Neutrophil (primary cell): ENCODE data around the gene SSTR3.

ENCODE experiments used
- H3K27ac ChIP-seq: fragments of 200-600 bp; sonication (generic); 2 replicates; pipeline ENCODE4 v1.5.1; 2016; ENCODE audit warnings: mild to moderate bottlenecking, moderate library complexity
- H3K27me3 ChIP-seq: fragments of 200-600 bp; sonication (generic); 2 replicates; pipeline ENCODE4 v1.6.0; 2016; ENCODE audit warnings: mild to moderate bottlenecking
- H3K36me3 ChIP-seq: fragments of 200-600 bp; sonication (generic); 2 replicates; pipeline ENCODE4 v1.5.1; 2017
- H3K4me1 ChIP-seq, 2 experiments: fragments of 200-600 bp in 1 of 2; sonication (generic) in 1 of 2; 1 replicate in 1 of 2; 2 replicates in 1 of 2; pipeline versions ENCODE4 v1.5.1 to v1.6.1; 2013 to 2016; ENCODE audit warnings: low read depth in 1 of 2, low read length in 1 of 2, mild to moderate bottlenecking in 1 of 2, moderate library complexity in 1 of 2; ENCODE audit not compliant: control insufficient read depth in 1 of 2, insufficient read depth in 1 of 2
- H3K4me3 ChIP-seq, 2 experiments: fragments of 200-600 bp in 1 of 2; sonication (generic) in 1 of 2; 1 replicate in 1 of 2; 2 replicates in 1 of 2; pipeline ENCODE4 v1.5.1; 2013 to 2016; ENCODE audit warnings: low read depth in 1 of 2, low read length in 1 of 2, mild to moderate bottlenecking in 1 of 2, moderate library complexity in 1 of 2
- H3K9me3 ChIP-seq: fragments of 200-600 bp; sonication (generic); 2 replicates; pipeline ENCODE4 v1.5.1; 2016
- CTCF ChIP-seq: fragments of 200-600 bp; sonication (generic); IDR thresholded peaks from 2 replicates; pipeline ENCODE4 v1.5.1; 2016; ENCODE audit warnings: antibody characterized with exemption

The SSTR3 gene

GRCh38 chr22:37212174-37212906 is at the start of gene SSTR3:
TSS of gene SSTR3 (minus strand) at chr22:37212477. CDS start at chr22:37207803, 4,674 bp downstream.
- Histone ChIP-seq H3K9me3 (no peaks in the 10 kb centered on the region), H3K36me3 (no peaks in the 10 kb centered on the region), H3K27ac (no peak within 1 kb of the TSS), H3K4me3 (no peak within 1 kb of the TSS), H3K4me1 (no peaks in the 10 kb centered on the region), H3K27me3 (no peaks in the 10 kb centered on the region)
- no peak for TF ChIP-seq CTCF

- Histone ChIP-seq H3K4me1 (peaks cover 23 to 24% of the 10 kb centered on the region in 2 experiments), H3K4me3 (peak overlapping the region in 1 of 2 experiments; percentile 16), H3K36me3 (no peaks in the 10 kb centered on the region), H3K27ac (peak overlapping the region; percentile 48), H3K9me3 (no peaks in the 10 kb centered on the region), H3K27me3 (no peaks in the 10 kb centered on the region)
- peak; percentile 98 for TF ChIP-seq CTCF
Observed at GRCh38 chr22:37260901-37261336, 48.6 kb upstream of the SSTR3 start.

- TF ChIP-seq CTCF: no peak
- peak overlapping the region; percentile 48 for H3K27ac ChIP-seq
- peaks cover 23 to 24% of the 10 kb centered on the region in 2 experiments for H3K4me1 ChIP-seq
- H3K27me3 ChIP-seq: no peaks in the 10 kb centered on the region
- H3K9me3 ChIP-seq: no peaks in the 10 kb centered on the region
- H3K36me3 ChIP-seq: no peaks in the 10 kb centered on the region
- H3K4me3 ChIP-seq: no peak overlapping the region
Observed at GRCh38 chr22:37260155-37260795, 48.0 kb upstream of the SSTR3 start.

- peak overlapping the region in 1 of 2 experiments; percentile 17 for H3K4me3 ChIP-seq
- TF ChIP-seq CTCF: peak; percentile 82
- peak overlapping the region; percentile 63 for H3K27ac ChIP-seq
- no peaks in the 10 kb centered on the region for H3K27me3 ChIP-seq
- H3K9me3 ChIP-seq: no peaks in the 10 kb centered on the region
- H3K4me1 ChIP-seq: peaks cover 23 to 24% of the 10 kb centered on the region in 2 experiments
- no peaks in the 10 kb centered on the region for H3K36me3 ChIP-seq
Observed at GRCh38 chr22:37259540-37260029, 47.3 kb upstream of the SSTR3 start.

- no peak for TF ChIP-seq CTCF
- peak overlapping the region; percentile 63 for H3K27ac ChIP-seq
- no peaks in the 10 kb centered on the region for H3K9me3 ChIP-seq
- H3K36me3 ChIP-seq: no peaks in the 10 kb centered on the region
- H3K4me1 ChIP-seq: peaks cover 23 to 24% of the 10 kb centered on the region in 2 experiments
- H3K27me3 ChIP-seq: no peaks in the 10 kb centered on the region
- peak overlapping the region in 1 of 2 experiments; percentile 17 for H3K4me3 ChIP-seq
Observed at GRCh38 chr22:37258753-37259401, 46.6 kb upstream of the SSTR3 start.
